Left lung (tissue), 14 donors: ENCODE data around the gene METTL27. TPM values are rescaled to one million over a fixed set of nuclear protein-coding genes. Genes with fewer than 3 reads are reported as not detected.

Experiments used
- ATAC-seq: fragments of 200-7000 bp; cut with Tn5 transposase; one replicate; pipeline ENCODE4 v1.9.1; 2020; ENCODE audit warnings: moderate library complexity
- DNase-seq, 4 donors: peaks; one replicate each; pipeline ENCODE4 v3.0.0-alpha.2; 2013 to 2020
- H3K27ac ChIP-seq, 2 donors: fragments of 200-600 bp; sonication (generic) in 1 of 2; one replicate each; pipeline versions ENCODE4 v1.5.0 to v1.8.0; 2020 to 2021
- H3K27me3 ChIP-seq, 2 donors: fragments of 200-600 bp; sonication (generic) in 1 of 2; one replicate each; pipeline versions ENCODE4 v1.5.0 to v1.8.0; 2020 to 2021
- H3K36me3 ChIP-seq, 2 donors: fragments of 200-600 bp; sonication (generic) in 1 of 2; one replicate each; pipeline versions ENCODE4 v1.5.0 to v1.8.0; 2020 to 2021
- H3K4me1 ChIP-seq, 2 donors: fragments of 200-600 bp; one replicate each; pipeline ENCODE4 v1.8.0; 2021
- H3K4me3 ChIP-seq, 2 donors: fragments of 200-600 bp; sonication (generic) in 1 of 2; one replicate each; pipeline versions ENCODE4 v1.5.0 to v1.8.0; 2020 to 2021; ENCODE audit warnings: mild to moderate bottlenecking in 1 of 2
- H3K9me3 ChIP-seq, 2 donors: fragments of 200-600 bp; sonication (generic) in 1 of 2; one replicate each; pipeline versions ENCODE4 v1.5.0 to v1.8.0; 2020 to 2021
- CTCF ChIP-seq, 2 donors: fragments of 200-600 bp; sonication (generic) in 1 of 2; IDR thresholded peaks; one replicate each; pipeline versions ENCODE4 v1.5.0 to v1.8.0; 2021; ENCODE audit warnings: antibody characterized with exemption in 2 of 2
- intact Hi-C, 2 donors: fragments of 100-400 bp; cut with DNase I; formaldehyde crosslinking; loops; one replicate each; pipeline versions ENCODE4 v1.11.2 to v1.14.2; 2022
- long read RNA-seq, 12 donors: library from polyadenylated mRNA in 2 of 12; unstranded in 2 of 12; transcript quantifications; one replicate each; pipeline ENCODE4 v2.0.0 and lab custom pipeline, GENCODE V29; 2019 to 2026
- polyA plus RNA-seq, 6 donors: library from polyadenylated mRNA; unstranded; fragments of 120-200 nt; gene quantifications; one replicate each; pipeline ENCODE4 v1.2.1, GENCODE V29; 2013; ENCODE audit not compliant: insufficient read length in 6 of 6
- total RNA-seq, 2 donors: library from RNA; stranded (reverse); fragmentation: NEBNext Ultra II Directional; extraction: Animal tissue kit (Norgen Biotek cat#: 25700); gene quantifications; one replicate each; pipeline ENCODE4 v1.2.1, GENCODE V29; 2021
- donor health status: DM: no; HTN: yes; CAD: no.
- donor health status: DM: no; HTN: no; CAD: no.

Gene METTL27
- total RNA-seq = 1 to 10 TPM; 1.5 to 2.6 TPM
- polyA plus RNA-seq = 1 to 10 TPM; 2.1 to 6.4 (median 4.6) TPM
- long read RNA-seq, donor 1, partial matches to known transcripts = 0 of 3 reads
- long read RNA-seq, donor 1, other reads (novel, unspliced or antisense) = 0 of 3 reads
- long read RNA-seq, donor 2, partial matches to known transcripts = 0 of 1 reads
- long read RNA-seq, donor 2, other reads (novel, unspliced or antisense) = 0 of 1 reads
- long read RNA-seq, donor 3 = 0 reads
- long read RNA-seq, donor 4 = 0 reads
- long read RNA-seq, donor 5, partial matches to known transcripts = 202 of 203 reads
- long read RNA-seq, donor 5, other reads (novel, unspliced or antisense) = 0 of 203 reads
- long read RNA-seq, donor 6 = 0 reads
- long read RNA-seq, donor 7, partial matches to known transcripts = 0 of 1 reads
- long read RNA-seq, donor 7, other reads (novel, unspliced or antisense) = 0 of 1 reads
- long read RNA-seq, donor 8, partial matches to known transcripts = 0 of 3 reads
- long read RNA-seq, donor 8, other reads (novel, unspliced or antisense) = 0 of 3 reads
- long read RNA-seq, donor 9 = 0 reads
- long read RNA-seq, donor 10, partial matches to known transcripts = 0 of 1 reads
- long read RNA-seq, donor 10, other reads (novel, unspliced or antisense) = 1 of 1 reads
- long read RNA-seq, donor 11 = 0 reads
- long read RNA-seq, donor 12, partial matches to known transcripts = 0 of 2 reads
- long read RNA-seq, donor 12, other reads (novel, unspliced or antisense) = 0 of 2 reads

- H3K4me3 ChIP-seq = peak within 1 kb of the TSS; percentile 42 to 46
- ATAC-seq = peak; percentile 97
- intact Hi-C loops = no loop called here
- no peak for TF ChIP-seq CTCF (IDR thresholded peaks at IDR 0.05)
- peaks cover 5 to 19% of the 10 kb centered on the region in 2 donors for H3K4me1 ChIP-seq
- peak within 1 kb of the TSS; percentile 10 to 69 for H3K27ac ChIP-seq
- no peaks in the 10 kb centered on the region for H3K9me3 ChIP-seq
- DNase-seq = peak; percentile 87 to 95 (median 94)
- peaks cover 0 to 6% of the 10 kb centered on the region in 2 donors for H3K27me3 ChIP-seq
- H3K36me3 ChIP-seq = no peaks in the 10 kb centered on the region
These were observed at the start of gene METTL27 for GRCh38 chr7:73842067-73842976. METTL27 (minus strand) TSS chr7:73842516; CDS start chr7:73842140, 376 bp downstream.

GRCh38 chr7:73891178-73891885 lies 49.0 kb upstream of the METTL27 start:
- ATAC-seq = no peak

GRCh38 chr7:73890555-73891147 lies 48.3 kb upstream of the METTL27 start:
- TF ChIP-seq CTCF (IDR thresholded peaks at IDR 0.05) = no peak
- ATAC-seq = no peak
- no peak for DNase-seq
- H3K4me3 ChIP-seq = no peak overlapping the region
- peaks cover 11 to 17% of the 10 kb centered on the region in 2 donors for H3K4me1 ChIP-seq
- H3K36me3 ChIP-seq = no peaks in the 10 kb centered on the region
- intact Hi-C loops = no loop called here
- H3K9me3 ChIP-seq = no peaks in the 10 kb centered on the region
- no peak overlapping the region for H3K27ac ChIP-seq
- peaks cover 0 to 19% of the 10 kb centered on the region in 2 donors for H3K27me3 ChIP-seq

More at GRCh38 chr7:73891178-73891885, 49.0 kb upstream of the METTL27 start:
- intact Hi-C loops = no loop called here
- no peak overlapping the region for H3K27ac ChIP-seq
- H3K4me1 ChIP-seq = peaks cover 8 to 10% of the 10 kb centered on the region in 2 donors
- H3K27me3 ChIP-seq = peaks cover 0 to 12% of the 10 kb centered on the region in 2 donors
- no peaks in the 10 kb centered on the region for H3K9me3 ChIP-seq
- no peaks in the 10 kb centered on the region for H3K36me3 ChIP-seq
- TF ChIP-seq CTCF (IDR thresholded peaks at IDR 0.05) = no peak
- DNase-seq = no peak
- H3K4me3 ChIP-seq = no peak overlapping the region

- H3K4me1 ChIP-seq = peaks cover 11 to 18% of the 10 kb centered on the region in 2 donors
- intact Hi-C loops = no loop called here
These were observed 46.6 kb upstream of the METTL27 start for GRCh38 chr7:73888959-73889358.

More at GRCh38 chr7:73888959-73889358, 46.6 kb upstream of the METTL27 start:
- H3K36me3 ChIP-seq = no peaks in the 10 kb centered on the region
- ATAC-seq = no peak
- H3K9me3 ChIP-seq = no peaks in the 10 kb centered on the region
- H3K4me3 ChIP-seq = no peak overlapping the region
- H3K27me3 ChIP-seq = peaks cover 0 to 20% of the 10 kb centered on the region in 2 donors
- H3K27ac ChIP-seq = no peak overlapping the region
- TF ChIP-seq CTCF (IDR thresholded peaks at IDR 0.05) = no peak
- peak in 1 of 4 donors; percentile 16 for DNase-seq
